Liver (tissue), 9 donors: Measurements from ENCODE around the gene WDFY3. TPM values are rescaled to one million over a fixed set of nuclear protein-coding genes. Genes with fewer than 3 reads are reported as not detected.

ENCODE experiments used
- DNase-seq: peaks from one replicate; pipeline ENCODE4 v3.0.0-alpha.2; 2017; ENCODE audit warnings: low spot score
- H3K27ac ChIP-seq, 2 donors: one replicate each; pipeline ENCODE4 v1.7.0; 2013; ENCODE audit warnings: inconsistent platforms in 2 of 2, low read length in 2 of 2, control low read depth in 1 of 2, low read depth in 1 of 2, mild to moderate bottlenecking in 1 of 2
- H3K27me3 ChIP-seq, 4 donors: one replicate each; pipeline versions ENCODE4 v1.6.1 to v1.7.0; 2013; ENCODE audit warnings: low read length in 3 of 4, inconsistent platforms in 1 of 4, mild to moderate bottlenecking in 1 of 4, moderate library complexity in 1 of 4; ENCODE audit not compliant: control insufficient read depth in 4 of 4, insufficient read depth in 4 of 4
- H3K36me3 ChIP-seq, 4 donors: one replicate each; pipeline versions ENCODE4 v1.6.1 to v1.7.0; 2013; ENCODE audit warnings: low read length in 3 of 4, mild to moderate bottlenecking in 3 of 4, low read depth in 1 of 4, moderate library complexity in 1 of 4; ENCODE audit not compliant: control insufficient read depth in 4 of 4, insufficient read depth in 3 of 4
- H3K4me1 ChIP-seq, 4 donors: one replicate each; pipeline versions ENCODE4 v1.6.1 to v1.7.0; 2013; ENCODE audit warnings: low read length in 3 of 4, mild to moderate bottlenecking in 3 of 4, moderate library complexity in 1 of 4; ENCODE audit not compliant: control insufficient read depth in 4 of 4, insufficient read depth in 4 of 4
- H3K4me3 ChIP-seq, 3 donors: one replicate each; pipeline versions ENCODE4 v1.6.1 to v1.7.0; 2013; ENCODE audit warnings: low read length in 3 of 3, control low read depth in 1 of 3, low read depth in 1 of 3, mild to moderate bottlenecking in 1 of 3
- H3K9ac ChIP-seq, 2 donors: one replicate each; pipeline ENCODE4 v1.7.0; 2013; ENCODE audit warnings: low read length in 2 of 2, mild to moderate bottlenecking in 2 of 2, moderate library complexity in 2 of 2, control low read depth in 1 of 2, low read depth in 1 of 2
- H3K9me3 ChIP-seq, 4 donors: one replicate each; pipeline versions ENCODE4 v1.6.1 to v1.7.0; 2013; ENCODE audit warnings: low read length in 3 of 4; ENCODE audit not compliant: control insufficient read depth in 4 of 4
- ATF3 ChIP-seq: IDR thresholded peaks from 2 replicates; pipeline ENCODE4 v1.6.1; 2016; ENCODE audit warnings: antibody characterized with exemption
- CTCF ChIP-seq: fragments of 150-350 bp; IDR thresholded peaks from 2 replicates; pipeline ENCODE4 v1.5.1; 2017; ENCODE audit warnings: improper control_type of control experiment, low read depth, low read length; ENCODE audit not compliant: missing input control
- EGR1 ChIP-seq, 2 donors: IDR thresholded peaks; 2 replicates each; pipeline ENCODE4 v1.6.1; 2016 to 2018; ENCODE audit warnings: antibody characterized with exemption in 2 of 2, low read depth in 2 of 2
- FOXA1 ChIP-seq: IDR thresholded peaks from 2 replicates; pipeline ENCODE4 v1.6.1; 2016; ENCODE audit warnings: antibody characterized with exemption
- GABPA ChIP-seq, 2 donors: IDR thresholded peaks in 1 of 2; conservative IDR thresholded peaks in 1 of 2; 2 replicates each; pipeline ENCODE4 v1.6.1; 2016; ENCODE audit warnings: antibody characterized with exemption in 2 of 2, mild to moderate bottlenecking in 1 of 2, moderate library complexity in 1 of 2
- HNF4A ChIP-seq, 2 donors: conservative IDR thresholded peaks; 2 replicates each; pipeline ENCODE4 v1.6.1; 2016; ENCODE audit warnings: antibody characterized with exemption in 2 of 2, mild to moderate bottlenecking in 2 of 2
- HNF4G ChIP-seq: IDR thresholded peaks from 2 replicates; pipeline ENCODE4 v1.6.1; 2016; ENCODE audit warnings: antibody characterized with exemption
- JUND ChIP-seq, 2 donors: IDR thresholded peaks; 2 replicates each; pipeline ENCODE4 v1.6.1; 2016; ENCODE audit warnings: antibody characterized with exemption in 2 of 2
- MAX ChIP-seq: IDR thresholded peaks from 2 replicates; pipeline ENCODE4 v1.6.1; 2016; ENCODE audit warnings: antibody characterized with exemption
- NR2F2 ChIP-seq: IDR thresholded peaks from 2 replicates; pipeline ENCODE4 v1.6.1; 2016; ENCODE audit warnings: antibody characterized with exemption
- RAD21 ChIP-seq, 2 donors: IDR thresholded peaks; 2 replicates each; pipeline ENCODE4 v1.6.1; 2016; ENCODE audit warnings: antibody characterized with exemption in 2 of 2, mild to moderate bottlenecking in 2 of 2
- RXRA ChIP-seq, 2 donors: IDR thresholded peaks; 2 replicates each; pipeline ENCODE4 v1.6.1; 2017 to 2018; ENCODE audit warnings: antibody characterized with exemption in 2 of 2, mild to moderate bottlenecking in 1 of 2
- SP1 ChIP-seq: IDR thresholded peaks from 2 replicates; pipeline ENCODE4 v1.6.1; 2018; ENCODE audit warnings: antibody characterized with exemption, mild to moderate bottlenecking
- WGBS: extraction: QIAGEN DNeasy Blood & Tissue Kit; methylation state at CpG from one replicate; pipeline ENCODE4 v1.1.7; 2013; 5-methylcytosine and 5-hydroxymethylcytosine counted together
- polyA plus RNA-seq, 2 donors: library from polyadenylated mRNA; stranded (reverse) in 1 of 2; unstranded in 1 of 2; fragments of 200-250 nt in 1 of 2; fragments of >200 nt in 1 of 2; fragmentation: Nextera tagmentation in 1 of 2; extraction: Ambion mirVana in 1 of 2; gene quantifications; one replicate each; pipeline versions ENCODE4 v1.2.1 to v1.2.3, GENCODE V29; 2013 to 2015
- total RNA-seq, 2 donors: library from RNA; depleted of rRNA; stranded (reverse); fragments of >200 nt; gene quantifications; one replicate each; pipeline ENCODE4 v1.2.3, GENCODE V29; 2014
- TF ChIP-seq, protein P1 (sequence below): IDR thresholded peaks from 2 replicates; pipeline ENCODE4 v1.6.1; 2016; ENCODE audit warnings: antibody characterized with exemption
- TF ChIP-seq, protein P2 (sequence below): IDR thresholded peaks from 2 replicates; pipeline ENCODE4 v1.6.1; 2016; ENCODE audit warnings: antibody characterized with exemption, mild to moderate bottlenecking
- donor health status: healthy.
- donor health status: healthy.
- donor health status: healthy.
- donor health status: healthy.
- donor health status: healthy.

WDFY3 gene
- total and polyA plus RNA-seq, 4 donors = 3.2 to 50.5 (median 19.2) TPM

DNA sequence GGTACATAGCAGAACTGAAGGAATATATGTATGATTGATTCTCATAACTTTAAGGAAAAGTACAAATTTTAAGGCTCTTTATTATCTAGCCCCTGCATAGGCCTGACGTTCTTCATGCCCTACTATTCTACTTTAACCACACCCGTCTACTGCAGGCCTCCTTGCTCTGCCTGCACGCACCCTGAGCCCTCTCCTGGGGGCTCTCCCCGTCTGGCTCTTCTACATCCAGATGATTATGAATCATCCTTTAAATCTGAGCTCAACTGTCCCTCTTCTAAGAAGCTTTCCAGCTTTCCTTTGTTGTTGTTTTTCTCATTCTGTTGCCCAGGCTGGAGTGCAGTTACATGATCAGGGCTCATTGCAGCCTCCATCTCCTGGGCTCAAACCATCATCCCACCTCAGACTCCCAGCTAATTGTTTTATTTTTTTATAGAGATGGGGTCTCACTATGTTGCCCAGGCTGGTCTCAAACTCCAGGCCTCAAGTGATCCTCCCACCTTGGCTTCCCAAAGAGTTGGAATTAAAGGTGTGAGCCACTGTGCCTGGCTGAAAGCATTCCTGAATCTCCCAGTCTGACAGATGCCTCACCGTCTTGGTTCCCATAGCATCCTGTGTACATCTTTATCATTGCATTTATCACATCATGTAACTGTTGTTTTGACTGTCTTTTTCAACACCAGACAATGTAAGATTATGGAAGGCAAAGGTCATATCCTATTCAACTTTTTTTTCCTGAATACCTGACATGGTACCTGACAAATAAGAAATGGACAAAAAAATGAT, 89.2 kb downstream of the WDFY3 start:
- Histone ChIP-seq H3K9ac (no peak overlapping the region), H3K27me3 (no peaks in the 10 kb centered on the region), H3K36me3 (no peaks in the 10 kb centered on the region), H3K4me3 (no peak overlapping the region), H3K4me1 (no peaks in the 10 kb centered on the region), H3K27ac (no peak overlapping the region), H3K9me3 (no peaks in the 10 kb centered on the region)
- DNase-seq = no peak
- 93% methylated on average over 5 of the region's 5 CpGs for WGBS
- TF ChIP-seq HNF4G (no peak), HNF4A (conservative IDR thresholded peaks at IDR 0.05) (no peak), GABPA (IDR thresholded peaks at IDR 0.05 in 1 of 2, conservative IDR thresholded peaks at IDR 0.05 in 1 of 2) (no peak), SP1 (no peak), RXRA (IDR thresholded peaks at IDR 0.05) (no peak), JUND (IDR thresholded peaks at IDR 0.05) (no peak), FOXA1 (no peak), NR2F2 (no peak), CTCF (no peak), ATF3 (no peak), RAD21 (IDR thresholded peaks at IDR 0.05) (no peak)
- TF ChIP-seq, protein P1, sequence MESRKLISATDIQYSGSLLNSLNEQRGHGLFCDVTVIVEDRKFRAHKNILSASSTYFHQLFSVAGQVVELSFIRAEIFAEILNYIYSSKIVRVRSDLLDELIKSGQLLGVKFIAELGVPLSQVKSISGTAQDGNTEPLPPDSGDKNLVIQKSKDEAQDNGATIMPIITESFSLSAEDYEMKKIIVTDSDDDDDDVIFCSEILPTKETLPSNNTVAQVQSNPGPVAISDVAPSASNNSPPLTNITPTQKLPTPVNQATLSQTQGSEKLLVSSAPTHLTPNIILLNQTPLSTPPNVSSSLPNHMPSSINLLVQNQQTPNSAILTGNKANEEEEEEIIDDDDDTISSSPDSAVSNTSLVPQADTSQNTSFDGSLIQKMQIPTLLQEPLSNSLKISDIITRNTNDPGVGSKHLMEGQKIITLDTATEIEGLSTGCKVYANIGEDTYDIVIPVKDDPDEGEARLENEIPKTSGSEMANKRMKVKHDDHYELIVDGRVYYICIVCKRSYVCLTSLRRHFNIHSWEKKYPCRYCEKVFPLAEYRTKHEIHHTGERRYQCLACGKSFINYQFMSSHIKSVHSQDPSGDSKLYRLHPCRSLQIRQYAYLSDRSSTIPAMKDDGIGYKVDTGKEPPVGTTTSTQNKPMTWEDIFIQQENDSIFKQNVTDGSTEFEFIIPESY = no peak
- TF ChIP-seq, protein P2, sequence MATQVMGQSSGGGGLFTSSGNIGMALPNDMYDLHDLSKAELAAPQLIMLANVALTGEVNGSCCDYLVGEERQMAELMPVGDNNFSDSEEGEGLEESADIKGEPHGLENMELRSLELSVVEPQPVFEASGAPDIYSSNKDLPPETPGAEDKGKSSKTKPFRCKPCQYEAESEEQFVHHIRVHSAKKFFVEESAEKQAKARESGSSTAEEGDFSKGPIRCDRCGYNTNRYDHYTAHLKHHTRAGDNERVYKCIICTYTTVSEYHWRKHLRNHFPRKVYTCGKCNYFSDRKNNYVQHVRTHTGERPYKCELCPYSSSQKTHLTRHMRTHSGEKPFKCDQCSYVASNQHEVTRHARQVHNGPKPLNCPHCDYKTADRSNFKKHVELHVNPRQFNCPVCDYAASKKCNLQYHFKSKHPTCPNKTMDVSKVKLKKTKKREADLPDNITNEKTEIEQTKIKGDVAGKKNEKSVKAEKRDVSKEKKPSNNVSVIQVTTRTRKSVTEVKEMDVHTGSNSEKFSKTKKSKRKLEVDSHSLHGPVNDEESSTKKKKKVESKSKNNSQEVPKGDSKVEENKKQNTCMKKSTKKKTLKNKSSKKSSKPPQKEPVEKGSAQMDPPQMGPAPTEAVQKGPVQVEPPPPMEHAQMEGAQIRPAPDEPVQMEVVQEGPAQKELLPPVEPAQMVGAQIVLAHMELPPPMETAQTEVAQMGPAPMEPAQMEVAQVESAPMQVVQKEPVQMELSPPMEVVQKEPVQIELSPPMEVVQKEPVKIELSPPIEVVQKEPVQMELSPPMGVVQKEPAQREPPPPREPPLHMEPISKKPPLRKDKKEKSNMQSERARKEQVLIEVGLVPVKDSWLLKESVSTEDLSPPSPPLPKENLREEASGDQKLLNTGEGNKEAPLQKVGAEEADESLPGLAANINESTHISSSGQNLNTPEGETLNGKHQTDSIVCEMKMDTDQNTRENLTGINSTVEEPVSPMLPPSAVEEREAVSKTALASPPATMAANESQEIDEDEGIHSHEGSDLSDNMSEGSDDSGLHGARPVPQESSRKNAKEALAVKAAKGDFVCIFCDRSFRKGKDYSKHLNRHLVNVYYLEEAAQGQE = no peak

GRCh38 chr4:84875636-84876371, 90.7 kb downstream of the WDFY3 start:
- no peak overlapping the region for H3K27ac ChIP-seq
- TF ChIP-seq HNF4A (conservative IDR thresholded peaks at IDR 0.05) (no peak), EGR1 (IDR thresholded peaks at IDR 0.05; ENCODE audit: low read depth in 2 of 2) (no peak), NR2F2 (no peak), CTCF (no peak), RAD21 (IDR thresholded peaks at IDR 0.05) (no peak), HNF4G (no peak), JUND (IDR thresholded peaks at IDR 0.05) (no peak), MAX (no peak)
- TF ChIP-seq, protein P2 = no peak

More at GRCh38 chr4:84875636-84876371, 90.7 kb downstream of the WDFY3 start:
- no peaks in the 10 kb centered on the region for H3K36me3 ChIP-seq
- WGBS = 92% methylated on average over 4 of the region's 4 CpGs
- H3K9ac ChIP-seq = no peak overlapping the region
- no peaks in the 10 kb centered on the region for H3K9me3 ChIP-seq
- no peak for DNase-seq
- no peaks in the 10 kb centered on the region for H3K27me3 ChIP-seq
- H3K4me3 ChIP-seq = no peak overlapping the region
- no peaks in the 10 kb centered on the region for H3K4me1 ChIP-seq
